BJ (cell line): ENCODE measurements around the gene MOV10L1. TPM values are rescaled to one million over a fixed set of nuclear protein-coding genes. Genes with fewer than 3 reads are reported as not detected.

Experiments used
- CTCF ChIA-PET: fragments of 350-600 bp; formaldehyde crosslinking; extraction: SDS; loops from one replicate; lab custom pipeline; 2021; ENCODE audit warnings: antibody characterized with exemption, inconsistent platforms; lab: Yijun Ruan, JAX
- POLR2A ChIA-PET: fragments of 300-600 bp; sonication (Branson Sonifier 250); formaldehyde crosslinking; extraction: SDS; loops from one replicate; lab custom pipeline; 2021; ENCODE audit warnings: antibody characterized with exemption; lab: Charles Lee
- DNase-seq: peaks from one replicate; pipeline ENCODE4 v3.0.0-alpha.2; 2011; ENCODE audit warnings: low read depth
- H3K27me3 ChIP-seq: 2 replicates; pipeline ENCODE4 v1.6.0; 2011; ENCODE audit warnings: low read length; ENCODE audit not compliant: control insufficient read depth, insufficient read depth
- H3K36me3 ChIP-seq: 2 replicates; pipeline ENCODE4 v1.5.1; 2011; ENCODE audit warnings: low read length; ENCODE audit not compliant: control insufficient read depth, insufficient read depth
- H3K4me3 ChIP-seq: 2 replicates; pipeline ENCODE4 v1.5.1; 2011; ENCODE audit warnings: low read depth, mild to moderate bottlenecking, control low read depth, low read length
- polyA plus RNA-seq: library from polyadenylated mRNA; depleted of rRNA; stranded (reverse); fragments of >200 nt; gene quantifications from 2 replicates; pipeline ENCODE4 v1.2.3, GENCODE V29; 2011
- TF ChIP-seq, protein P1 (sequence below): IDR thresholded peaks from 2 replicates; pipeline ENCODE4 v1.5.1; 2011; ENCODE audit warnings: low read depth, mild to moderate bottlenecking, control low read depth, inconsistent platforms, low read length, moderate library complexity; ENCODE audit not compliant: insufficient read depth

MOV10L1 gene
- polyA plus RNA-seq, 1 experiment = 6.6 TPM

- ChIA-PET CTCF (no interaction called here), POLR2A (no interaction called here)
Observed at GRCh38 chr22:50196256-50196655, 106.5 kb downstream of the MOV10L1 start.

DNA sequence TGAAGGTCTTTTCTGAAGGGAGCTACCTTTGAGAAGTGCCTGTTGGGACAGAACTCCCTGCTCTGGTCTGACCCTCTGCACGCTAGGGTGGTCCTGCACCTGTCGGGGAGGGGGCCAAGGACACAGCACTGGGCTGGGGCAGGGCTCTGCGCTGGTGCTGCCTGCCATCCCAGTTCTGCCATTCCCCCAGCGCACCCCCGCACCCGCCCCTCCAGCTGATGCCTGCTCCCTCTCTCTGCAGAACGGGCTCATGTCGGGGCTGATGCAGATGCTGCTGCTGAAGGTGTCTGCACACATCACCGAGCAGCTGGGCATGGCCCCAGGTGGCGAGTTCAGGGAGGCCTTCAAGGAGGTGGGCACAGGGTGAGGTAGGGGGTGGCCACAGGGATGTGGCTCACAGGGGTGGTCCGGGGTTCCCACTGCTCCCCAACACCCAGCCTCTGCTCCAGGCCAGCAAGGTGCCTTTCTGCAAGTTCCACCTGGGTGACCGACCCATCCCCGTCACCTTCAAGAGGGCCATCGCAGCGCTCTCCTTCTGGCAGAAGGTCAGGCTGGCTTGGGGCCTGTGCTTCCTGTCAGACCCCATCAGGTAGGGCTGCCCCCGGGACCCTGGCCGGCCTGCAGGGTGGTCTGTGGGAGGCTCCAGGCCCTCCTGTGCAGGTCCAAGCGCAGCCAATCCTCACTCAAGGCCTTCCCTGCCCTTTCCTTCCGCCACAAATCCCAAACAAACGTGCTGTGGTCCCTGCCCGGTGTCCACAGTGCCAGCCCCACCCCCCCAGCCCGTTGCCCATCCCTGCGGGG, 107.4 kb downstream of the MOV10L1 start:
- POLR2A ChIA-PET = no interaction called here

More at GRCh38 chr22:50196256-50196655, 106.5 kb downstream of the MOV10L1 start:
- no peak for DNase-seq
- H3K27me3 ChIP-seq = no peaks in the 10 kb centered on the region
- H3K36me3 ChIP-seq = peaks cover 35% of the 10 kb centered on the region
- no peak overlapping the region for H3K4me3 ChIP-seq
- TF ChIP-seq, protein P1, sequence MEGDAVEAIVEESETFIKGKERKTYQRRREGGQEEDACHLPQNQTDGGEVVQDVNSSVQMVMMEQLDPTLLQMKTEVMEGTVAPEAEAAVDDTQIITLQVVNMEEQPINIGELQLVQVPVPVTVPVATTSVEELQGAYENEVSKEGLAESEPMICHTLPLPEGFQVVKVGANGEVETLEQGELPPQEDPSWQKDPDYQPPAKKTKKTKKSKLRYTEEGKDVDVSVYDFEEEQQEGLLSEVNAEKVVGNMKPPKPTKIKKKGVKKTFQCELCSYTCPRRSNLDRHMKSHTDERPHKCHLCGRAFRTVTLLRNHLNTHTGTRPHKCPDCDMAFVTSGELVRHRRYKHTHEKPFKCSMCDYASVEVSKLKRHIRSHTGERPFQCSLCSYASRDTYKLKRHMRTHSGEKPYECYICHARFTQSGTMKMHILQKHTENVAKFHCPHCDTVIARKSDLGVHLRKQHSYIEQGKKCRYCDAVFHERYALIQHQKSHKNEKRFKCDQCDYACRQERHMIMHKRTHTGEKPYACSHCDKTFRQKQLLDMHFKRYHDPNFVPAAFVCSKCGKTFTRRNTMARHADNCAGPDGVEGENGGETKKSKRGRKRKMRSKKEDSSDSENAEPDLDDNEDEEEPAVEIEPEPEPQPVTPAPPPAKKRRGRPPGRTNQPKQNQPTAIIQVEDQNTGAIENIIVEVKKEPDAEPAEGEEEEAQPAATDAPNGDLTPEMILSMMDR = no peak

DNA sequence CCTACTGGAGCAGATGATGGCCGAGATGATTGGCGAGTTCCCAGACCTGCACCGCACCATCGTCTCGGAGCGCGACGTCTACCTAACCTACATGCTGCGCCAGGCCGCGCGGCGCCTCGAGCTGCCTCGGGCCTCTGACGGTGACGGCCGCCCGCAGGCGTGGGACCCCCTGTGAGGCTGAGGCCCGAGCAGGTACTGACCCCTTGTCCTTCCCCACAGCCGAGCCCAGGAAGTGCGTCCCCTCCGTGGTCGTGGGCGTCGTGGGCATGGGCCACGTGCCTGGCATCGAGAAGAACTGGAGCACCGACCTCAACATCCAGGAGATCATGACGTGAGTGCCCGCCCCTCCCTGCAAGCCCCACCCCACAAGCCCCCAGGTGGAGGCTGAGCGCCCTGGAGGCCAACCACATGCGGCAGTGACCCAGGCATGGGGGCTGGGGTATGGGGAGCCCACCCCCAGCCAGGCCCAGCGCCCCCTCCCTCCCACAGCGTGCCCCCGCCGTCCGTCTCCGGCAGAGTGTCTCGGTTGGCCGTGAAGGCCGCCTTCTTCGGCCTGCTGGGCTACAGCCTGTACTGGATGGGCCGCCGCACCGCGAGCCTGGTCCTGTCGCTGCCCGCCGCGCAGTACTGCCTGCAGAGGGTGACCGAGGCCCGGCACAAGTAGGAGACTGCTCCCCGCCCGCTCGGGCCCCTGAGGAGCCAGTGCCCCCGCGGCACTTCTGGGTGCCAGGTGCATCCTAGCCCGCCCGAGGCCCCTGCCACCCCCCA, 108.2 kb downstream of the MOV10L1 start:
- Histone ChIP-seq H3K4me3 (no peak overlapping the region), H3K27me3 (no peaks in the 10 kb centered on the region), H3K36me3 (peaks cover 35% of the 10 kb centered on the region)
- TF ChIP-seq, protein P1 = no peak
- POLR2A ChIA-PET = no interaction called here
- CTCF ChIA-PET = no interaction called here
- DNase-seq = no peak

More for the DNA sequence above, 107.4 kb downstream of the MOV10L1 start:
- CTCF ChIA-PET = no interaction called here
- H3K4me3 ChIP-seq = no peak overlapping the region
- DNase-seq = no peak
- no peaks in the 10 kb centered on the region for H3K27me3 ChIP-seq
- TF ChIP-seq, protein P1 = no peak
- H3K36me3 ChIP-seq = peaks cover 35% of the 10 kb centered on the region

DNA sequence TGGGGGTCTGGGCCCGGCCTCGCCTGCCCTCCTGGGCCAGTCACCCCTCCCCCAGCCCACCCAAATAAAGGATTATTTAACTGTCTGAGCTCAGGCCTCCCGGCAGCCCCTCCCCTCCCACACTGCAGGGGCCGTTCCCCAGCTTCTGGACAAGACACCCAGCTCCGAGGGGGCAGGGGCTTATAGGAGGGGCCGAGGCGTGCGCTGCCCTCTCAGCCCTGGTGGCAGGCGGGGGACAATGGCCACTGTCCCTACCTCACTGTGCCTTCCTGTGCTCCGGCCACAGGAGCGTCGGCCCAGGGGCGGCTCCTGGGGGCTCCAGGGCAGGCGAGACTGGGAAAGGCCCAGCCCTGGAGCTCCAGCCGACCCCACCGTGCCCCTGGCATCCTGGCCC, 108.8 kb downstream of the MOV10L1 start:
- TF ChIP-seq, protein P1 = no peak
- ChIA-PET POLR2A (no interaction called here), CTCF (no interaction called here)
- H3K27me3 ChIP-seq = no peaks in the 10 kb centered on the region
- no peak for DNase-seq
- peaks cover 30% of the 10 kb centered on the region for H3K36me3 ChIP-seq
- no peak overlapping the region for H3K4me3 ChIP-seq

DNA sequence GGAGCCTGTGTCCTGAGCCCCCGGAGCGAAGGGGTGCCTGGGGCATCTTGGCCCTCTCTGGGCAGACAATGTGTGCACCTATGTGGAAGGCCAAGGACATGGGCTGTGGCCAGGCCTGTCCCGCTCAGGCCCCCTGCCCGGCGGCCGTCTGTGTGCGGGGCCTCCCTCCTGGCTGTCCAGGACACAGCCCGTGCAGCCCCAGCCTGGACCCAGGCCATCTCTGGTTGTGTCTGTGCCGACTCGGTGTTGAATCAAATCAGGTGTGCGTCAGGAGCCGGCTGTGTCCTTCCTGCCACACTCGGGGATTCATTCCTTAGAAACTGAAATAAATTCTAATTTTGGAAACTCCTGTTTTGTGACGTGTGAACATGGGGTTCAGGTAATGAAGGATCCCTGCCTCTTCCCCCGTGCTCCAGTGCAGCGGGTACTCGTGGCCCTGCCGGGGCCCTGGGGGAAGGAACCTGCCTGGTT, 109.5 kb downstream of the MOV10L1 start:
- peaks cover 23% of the 10 kb centered on the region for H3K36me3 ChIP-seq
- ChIA-PET CTCF (no interaction called here), POLR2A (no interaction called here)
- H3K27me3 ChIP-seq = no peaks in the 10 kb centered on the region
- TF ChIP-seq, protein P1 = no peak
- H3K4me3 ChIP-seq = no peak overlapping the region
- no peak for DNase-seq
